Measurements from ENCODE around the gene PKP4.

- TF ChIP-seq CTCF (IDR thresholded peaks at IDR 0.05): no peak
- no peak for TF ChIP-seq POLR2A (IDR thresholded peaks at IDR 0.05)
Measured at GRCh38 chr2:158634627-158635026, 177.9 kb downstream of the PKP4 start.
